Renal pelvis (tissue), 12 donors: ENCODE data around the gene PIH1D1. TPM values are rescaled to one million over a fixed set of nuclear protein-coding genes. Genes with fewer than 3 reads are reported as not detected.

ENCODE experiments used
- DNase-seq: peaks from one replicate; pipeline ENCODE4 v3.0.0-alpha.2; 2013
- long read RNA-seq, 16 experiments: transcript quantifications; one replicate each; lab custom pipeline, GENCODE V29; 2026
- polyA plus RNA-seq, 3 donors: library from polyadenylated mRNA; unstranded; fragments of 120-200 nt; gene quantifications; one replicate each; pipeline ENCODE4 v1.2.1, GENCODE V29; 2013; ENCODE audit not compliant: insufficient read length in 3 of 3

Gene PIH1D1
- polyA plus RNA-seq = 100 to 1,000 TPM in 1 of 3 donors, 10 to 100 TPM in 2; 92.0 to 101 (median 99.4) TPM
- long read RNA-seq, donor 1, transcript PIH1D1-201 (9 exons, 1,192 nt) = major isoform, 33 of 42 reads
- long read RNA-seq, donor 1, transcript PIH1D1-223 (2 exons, 474 nt) = minor isoform, 5 of 42 reads
- long read RNA-seq, donor 1, partial matches to known transcripts = 0 of 42 reads
- long read RNA-seq, donor 1, other reads (novel, unspliced or antisense) = 0 of 42 reads
- long read RNA-seq, donor 2, transcript PIH1D1-201 (9 exons, 1,192 nt) = major isoform, 39 of 46 reads
- long read RNA-seq, donor 2, partial matches to known transcripts = 0 of 46 reads
- long read RNA-seq, donor 2, other reads (novel, unspliced or antisense) = 0 of 46 reads
- long read RNA-seq, donor 3, transcript PIH1D1-201 (9 exons, 1,192 nt) = major isoform, 24 of 34 reads
- long read RNA-seq, donor 3, transcript PIH1D1-223 (2 exons, 474 nt) = minor isoform, 9 of 34 reads
- long read RNA-seq, donor 3, partial matches to known transcripts = 0 of 34 reads
- long read RNA-seq, donor 3, other reads (novel, unspliced or antisense) = 0 of 34 reads
- long read RNA-seq, donor 4, transcript PIH1D1-201 (9 exons, 1,192 nt) = major isoform, 37 of 392 reads
- long read RNA-seq, donor 4, transcript PIH1D1-223 (2 exons, 474 nt) = minor isoform, 5 of 392 reads
- long read RNA-seq, donor 4, partial matches to known transcripts = 281 of 392 reads
- long read RNA-seq, donor 4, other reads (novel, unspliced or antisense) = 62 of 392 reads
- long read RNA-seq, donor 5, transcript PIH1D1-201 (9 exons, 1,192 nt) = major isoform, 20 of 178 reads
- long read RNA-seq, donor 5, partial matches to known transcripts = 131 of 178 reads
- long read RNA-seq, donor 5, other reads (novel, unspliced or antisense) = 27 of 178 reads
- long read RNA-seq, donor 6, transcript PIH1D1-201 (9 exons, 1,192 nt) = major isoform, 32 of 36 reads
- long read RNA-seq, donor 6, partial matches to known transcripts = 0 of 36 reads
- long read RNA-seq, donor 6, other reads (novel, unspliced or antisense) = 0 of 36 reads
- long read RNA-seq, donor 7, transcript PIH1D1-201 (9 exons, 1,192 nt) = major isoform, 28 of 398 reads
- long read RNA-seq, donor 7, transcript PIH1D1-223 (2 exons, 474 nt) = minor isoform, 6 of 398 reads
- long read RNA-seq, donor 7, transcript PIH1D1-208 (3 exons, 424 nt) = minor isoform, 6 of 398 reads
- long read RNA-seq, donor 7, partial matches to known transcripts = 294 of 398 reads
- long read RNA-seq, donor 7, other reads (novel, unspliced or antisense) = 64 of 398 reads
- long read RNA-seq, donor 8, transcript PIH1D1-201 (9 exons, 1,192 nt) = major isoform, 9 of 19 reads
- long read RNA-seq, donor 8, partial matches to known transcripts = 5 of 19 reads
- long read RNA-seq, donor 8, other reads (novel, unspliced or antisense) = 0 of 19 reads
- long read RNA-seq, donor 9, transcript PIH1D1-223 (2 exons, 474 nt) = minor isoform, 11 of 441 reads
- long read RNA-seq, donor 9, transcript PIH1D1-201 (9 exons, 1,192 nt) = major isoform, 37 of 441 reads
- long read RNA-seq, donor 9, partial matches to known transcripts = 326 of 441 reads
- long read RNA-seq, donor 9, other reads (novel, unspliced or antisense) = 63 of 441 reads
- long read RNA-seq, donor 10, transcript PIH1D1-223 (2 exons, 474 nt) = minor isoform, 7 of 43 reads
- long read RNA-seq, donor 10, transcript PIH1D1-201 (9 exons, 1,192 nt) = major isoform, 32 of 43 reads
- long read RNA-seq, donor 10, partial matches to known transcripts = 0 of 43 reads
- long read RNA-seq, donor 10, other reads (novel, unspliced or antisense) = 0 of 43 reads
- long read RNA-seq, donor 11, transcript PIH1D1-201 (9 exons, 1,192 nt) = major isoform, 22 of 28 reads
- long read RNA-seq, donor 11, partial matches to known transcripts = 0 of 28 reads
- long read RNA-seq, donor 11, other reads (novel, unspliced or antisense) = 0 of 28 reads
- long read RNA-seq, donor 12, transcript PIH1D1-201 (9 exons, 1,192 nt) = major isoform, 45 of 84 reads
- long read RNA-seq, donor 12, partial matches to known transcripts = 10 of 84 reads
- long read RNA-seq, donor 12, other reads (novel, unspliced or antisense) = 19 of 84 reads
- long read RNA-seq, donor 13, transcript PIH1D1-208 (3 exons, 424 nt) = minor isoform, 6 of 39 reads
- long read RNA-seq, donor 13, transcript PIH1D1-201 (9 exons, 1,192 nt) = major isoform, 23 of 39 reads
- long read RNA-seq, donor 13, partial matches to known transcripts = 6 of 39 reads
- long read RNA-seq, donor 13, other reads (novel, unspliced or antisense) = 0 of 39 reads
- long read RNA-seq, donor 14 = 0 reads
- long read RNA-seq, donor 15, transcript PIH1D1-201 (9 exons, 1,192 nt) = major isoform, 32 of 80 reads
- long read RNA-seq, donor 15, transcript PIH1D1-223 (2 exons, 474 nt) = minor isoform, 5 of 80 reads
- long read RNA-seq, donor 15, partial matches to known transcripts = 39 of 80 reads
- long read RNA-seq, donor 15, other reads (novel, unspliced or antisense) = 0 of 80 reads
- long read RNA-seq, donor 16, transcript PIH1D1-223 (2 exons, 474 nt) = minor isoform, 7 of 348 reads
- long read RNA-seq, donor 16, transcript PIH1D1-201 (9 exons, 1,192 nt) = major isoform, 42 of 348 reads
- long read RNA-seq, donor 16, partial matches to known transcripts = 251 of 348 reads
- long read RNA-seq, donor 16, other reads (novel, unspliced or antisense) = 45 of 348 reads

- peak; percentile 100 for DNase-seq
Observed at GRCh38 chr19:49451430-49452181, at the start of gene PIH1D1. TSS of gene PIH1D1 (minus strand) at chr19:49451814. CDS start at chr19:49451574, 240 bp downstream.

DNA sequence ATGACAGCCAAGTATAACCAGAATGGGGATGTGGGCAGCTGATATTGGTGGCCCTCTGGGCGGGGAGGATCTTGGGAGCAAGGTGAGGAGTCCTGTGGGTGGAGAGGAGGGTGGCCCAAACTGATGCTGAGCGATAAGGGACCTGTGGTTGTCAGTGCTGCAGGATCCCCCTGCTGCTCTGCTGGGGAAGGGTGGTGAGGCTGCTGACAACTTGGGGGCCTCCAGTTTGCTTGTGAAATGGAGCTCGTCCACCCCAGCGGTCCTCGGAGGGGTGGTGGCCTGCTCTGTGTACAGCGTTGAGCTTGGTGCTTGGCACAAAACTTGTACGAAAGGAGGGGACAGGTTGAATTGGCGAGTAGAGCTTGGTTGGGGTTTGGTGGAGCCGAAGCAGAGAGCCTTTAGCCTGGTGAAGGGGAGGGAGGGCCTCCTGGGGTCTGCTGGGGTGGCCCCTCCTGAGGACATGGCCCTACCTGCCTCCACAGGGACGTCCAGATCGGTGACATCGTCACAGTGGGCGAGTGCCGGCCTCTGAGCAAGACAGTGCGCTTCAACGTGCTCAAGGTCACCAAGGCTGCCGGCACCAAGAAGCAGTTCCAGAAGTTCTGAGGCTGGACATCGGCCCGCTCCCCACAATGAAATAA lies 47.5 kb upstream of the PIH1D1 start:
- no peak for DNase-seq

DNA sequence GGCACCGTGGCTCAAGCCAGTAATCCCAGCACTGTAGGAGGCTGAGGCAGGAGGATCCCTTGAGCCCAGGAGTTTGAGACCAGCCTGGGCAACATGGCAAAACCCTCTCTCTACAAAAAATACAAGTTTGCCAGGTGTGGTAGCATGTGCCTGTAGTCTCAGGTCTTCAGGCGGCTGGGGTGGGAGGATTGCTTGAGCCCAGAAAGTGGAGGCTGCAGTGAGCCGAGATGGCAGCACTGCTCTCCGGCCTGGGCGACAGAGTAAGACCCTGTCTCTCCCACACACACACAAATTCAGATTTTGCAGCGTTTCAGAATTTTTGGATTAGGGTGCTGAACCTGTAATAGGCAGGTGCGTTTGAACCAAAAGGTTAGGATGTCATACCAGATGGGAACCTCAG lies 46.9 kb upstream of the PIH1D1 start:
- DNase-seq = no peak

DNA sequence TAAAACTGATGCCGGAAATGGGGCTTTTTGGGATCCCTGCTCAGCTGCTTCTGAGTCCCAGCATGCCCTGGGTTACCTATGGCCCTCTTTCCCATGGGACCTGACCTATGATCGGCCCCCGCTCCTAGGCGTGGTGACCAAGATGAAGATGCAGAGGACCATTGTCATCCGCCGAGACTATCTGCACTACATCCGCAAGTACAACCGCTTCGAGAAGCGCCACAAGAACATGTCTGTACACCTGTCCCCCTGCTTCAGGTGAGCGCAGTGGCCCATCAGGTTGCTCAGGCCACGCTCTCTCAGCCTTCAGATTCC lies 46.1 kb upstream of the PIH1D1 start:
- DNase-seq = no peak

GRCh38 chr19:49497047-49497788 lies 45.6 kb upstream of the PIH1D1 start:
- no peak for DNase-seq

DNA sequence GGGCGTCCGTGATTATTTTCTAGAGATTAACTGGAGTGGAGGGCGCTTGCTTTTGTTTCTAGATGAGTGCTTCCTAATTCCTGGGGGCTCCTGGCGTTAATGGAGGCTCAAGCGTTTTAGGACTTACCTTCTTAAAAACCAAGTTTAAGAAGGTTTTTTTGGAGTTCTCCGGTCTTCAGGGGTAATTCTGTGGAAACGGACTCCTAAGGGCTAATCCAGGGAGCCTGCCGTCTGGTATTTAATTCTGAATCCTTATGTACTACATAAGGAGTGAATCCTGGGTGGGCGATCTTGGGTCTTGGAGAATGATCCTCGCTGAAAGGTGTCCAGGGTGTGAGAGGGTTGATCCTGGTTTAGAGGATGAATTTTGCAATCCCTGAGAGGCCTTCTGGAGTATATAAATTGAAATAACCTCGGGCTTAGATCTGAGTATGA lies 45.0 kb upstream of the PIH1D1 start:
- no peak for DNase-seq

- no peak for DNase-seq
Observed at GRCh38 chr19:49492573-49493405, 41.2 kb upstream of the PIH1D1 start.

- no peak for DNase-seq
Observed at GRCh38 chr19:49491804-49492572, 40.4 kb upstream of the PIH1D1 start.

- no peak for DNase-seq
Observed at GRCh38 chr19:49491030-49491803, 39.6 kb upstream of the PIH1D1 start.

GRCh38 chr19:49490287-49491029 lies 38.8 kb upstream of the PIH1D1 start:
- no peak for DNase-seq

- DNase-seq = no peak
Observed at GRCh38 chr19:49489601-49490167, 38.1 kb upstream of the PIH1D1 start.

- no peak for DNase-seq
Observed at GRCh38 chr19:49488863-49489537, 37.4 kb upstream of the PIH1D1 start.
